Measurements from ENCODE around the gene TMEM59L. TPM values are rescaled to one million over a fixed set of nuclear protein-coding genes. Genes with fewer than 3 reads are reported as not detected.
"Not testable (repeated sequence)": the region's sequence is repeated elsewhere in the genome, so short reads cannot be mapped to it uniquely, and the experiment has no call there.

TMEM59L gene
- total RNA-seq, 1 experiment from 2014 or later = 0.05 TPM

- DNase-seq (ENCODE audit: low read depth) = peak; percentile 58
Measured at GRCh38 chr19:18594096-18594823, 18.4 kb upstream of the TMEM59L start.

DNA sequence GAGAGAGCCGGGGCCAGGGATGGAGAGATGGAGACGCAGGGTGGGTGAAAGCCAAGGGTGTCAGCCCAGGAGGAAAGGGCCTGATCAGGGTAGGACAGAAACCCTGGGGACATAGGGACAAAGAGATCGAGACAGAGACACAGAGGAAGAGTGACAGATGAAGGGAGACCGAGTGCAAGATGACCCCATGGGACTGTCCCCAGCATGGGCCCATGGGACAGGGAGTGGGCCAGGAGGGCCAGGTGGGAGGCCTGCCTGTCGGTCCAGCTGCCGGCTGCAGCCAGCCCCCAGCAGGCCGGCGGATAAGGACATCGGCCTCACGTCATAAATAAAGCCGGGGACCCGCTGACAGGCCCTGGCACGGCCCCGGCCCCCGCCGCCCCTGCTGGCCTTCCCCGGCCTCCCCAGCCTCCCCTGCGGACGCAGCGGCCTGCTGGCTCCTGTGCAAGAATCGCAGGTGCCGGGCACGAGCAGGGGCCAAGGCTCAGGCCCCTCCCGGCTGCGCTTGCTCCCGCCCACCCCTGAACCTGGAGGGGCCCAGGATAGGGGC is 17.8 kb upstream of the TMEM59L start:
- DNase-seq (ENCODE audit: low read depth) = no peak

DNA sequence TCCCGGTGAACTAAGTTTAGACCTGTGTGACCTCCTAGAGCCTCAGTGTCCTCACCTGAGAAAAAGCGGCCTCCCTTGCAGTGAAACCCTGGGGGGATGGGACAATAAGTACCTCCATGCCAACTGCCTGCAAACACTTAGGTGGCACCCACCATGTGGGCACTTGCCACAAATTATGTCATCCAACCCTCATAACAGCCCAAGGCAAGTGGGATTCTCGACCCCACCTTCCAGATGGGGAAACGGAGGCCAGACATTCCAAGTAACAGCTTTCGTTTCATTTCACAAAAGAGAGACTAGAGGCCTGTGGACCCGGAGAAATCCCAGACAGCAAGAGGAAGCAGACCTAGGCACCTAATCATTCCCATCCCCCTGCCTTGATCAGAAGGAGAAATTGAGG is 17.2 kb upstream of the TMEM59L start:
- no peak for DNase-seq (ENCODE audit: low read depth)

DNA sequence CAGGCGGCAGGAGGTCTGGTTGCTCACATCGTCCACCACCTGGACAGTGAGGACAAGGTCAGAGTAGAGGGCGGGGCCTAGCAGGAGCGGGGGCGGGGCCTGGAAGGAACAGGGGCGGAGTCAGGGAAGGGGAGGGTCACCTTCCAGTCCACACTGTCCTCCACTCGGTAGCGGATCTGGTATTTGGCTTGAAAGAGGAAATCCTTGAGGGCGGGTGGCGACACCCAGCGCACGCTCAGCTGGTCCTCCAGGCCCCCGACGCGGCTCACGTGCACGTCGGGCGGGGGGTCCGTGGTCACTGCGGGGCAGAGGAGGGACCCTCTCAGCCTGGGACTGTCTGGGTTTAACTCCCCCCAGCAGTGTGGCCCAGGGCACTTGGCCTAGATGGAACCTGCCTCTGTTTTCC is 15.9 kb upstream of the TMEM59L start:
- DNase-seq (ENCODE audit: low read depth) = no peak

DNA sequence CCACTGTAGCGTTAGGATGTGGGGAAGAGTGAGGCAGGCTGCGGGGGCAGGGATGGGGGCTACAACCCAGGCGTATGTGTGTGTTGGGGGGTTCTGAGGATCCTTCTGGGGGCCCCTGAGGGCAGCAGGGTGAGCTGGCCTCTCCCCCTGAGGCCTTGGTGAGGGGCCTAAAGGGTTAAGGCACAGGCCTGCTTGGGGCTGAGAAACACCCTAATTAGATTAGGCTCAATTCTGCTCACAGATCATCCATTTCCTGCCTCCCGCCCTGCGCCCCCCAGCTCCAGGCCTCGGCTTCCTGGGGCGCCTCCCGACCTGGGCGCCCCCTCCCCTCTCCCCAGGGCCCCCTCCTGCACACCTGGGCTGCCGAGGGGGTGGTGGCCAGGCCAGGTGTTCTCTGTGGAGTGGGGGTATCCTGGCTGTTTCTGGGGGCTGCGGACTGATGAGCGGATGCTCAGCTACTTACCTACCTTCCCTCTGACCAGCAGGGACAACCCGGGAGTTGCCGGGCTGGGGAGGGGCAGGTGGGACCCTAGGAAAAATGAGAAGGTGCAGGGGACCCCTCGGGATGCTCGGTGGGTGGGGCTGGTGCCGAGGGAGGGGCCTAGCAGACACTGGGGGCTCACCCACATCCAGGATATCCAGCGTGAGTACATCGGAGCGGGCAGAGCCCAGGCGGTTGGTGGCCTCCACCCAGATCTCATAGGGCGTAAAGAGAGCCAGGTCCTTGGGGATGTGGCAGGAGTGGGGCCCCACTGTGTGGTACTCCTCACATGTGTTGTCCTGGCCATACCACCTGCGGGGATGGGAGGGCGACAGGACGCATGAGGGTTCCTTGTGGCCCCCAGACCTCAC is 14.6 kb upstream of the TMEM59L start:
- DNase-seq (ENCODE audit: low read depth) = no peak

DNA sequence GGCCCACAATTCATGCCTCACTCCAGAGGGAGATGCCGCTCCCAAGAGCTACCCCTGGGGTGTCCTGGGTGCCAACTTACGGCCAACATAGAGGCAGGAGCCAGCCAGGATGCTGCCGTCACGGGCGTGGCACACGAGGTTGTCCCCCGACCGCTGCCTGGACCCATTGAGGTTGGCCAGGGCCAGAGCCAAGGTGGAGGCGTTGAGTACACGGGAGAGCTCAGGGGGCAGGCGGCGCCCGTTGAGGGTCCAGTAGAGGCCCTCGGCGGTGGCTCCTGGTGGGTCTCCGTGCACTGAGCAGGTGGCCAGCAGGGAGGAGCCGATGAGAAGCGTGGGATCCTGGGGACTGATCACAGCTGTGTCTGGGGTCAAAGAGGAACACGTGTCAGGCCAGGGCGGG is 13.2 kb upstream of the TMEM59L start:
- no peak for DNase-seq (ENCODE audit: low read depth)

GRCh38 chr19:18600692-18601397 is 11.8 kb upstream of the TMEM59L start:
- DNase-seq (ENCODE audit: low read depth) = not testable (repeated sequence)

- DNase-seq (ENCODE audit: low read depth) = no peak
Measured at GRCh38 chr19:18601875-18602274, 10.8 kb upstream of the TMEM59L start.

DNA sequence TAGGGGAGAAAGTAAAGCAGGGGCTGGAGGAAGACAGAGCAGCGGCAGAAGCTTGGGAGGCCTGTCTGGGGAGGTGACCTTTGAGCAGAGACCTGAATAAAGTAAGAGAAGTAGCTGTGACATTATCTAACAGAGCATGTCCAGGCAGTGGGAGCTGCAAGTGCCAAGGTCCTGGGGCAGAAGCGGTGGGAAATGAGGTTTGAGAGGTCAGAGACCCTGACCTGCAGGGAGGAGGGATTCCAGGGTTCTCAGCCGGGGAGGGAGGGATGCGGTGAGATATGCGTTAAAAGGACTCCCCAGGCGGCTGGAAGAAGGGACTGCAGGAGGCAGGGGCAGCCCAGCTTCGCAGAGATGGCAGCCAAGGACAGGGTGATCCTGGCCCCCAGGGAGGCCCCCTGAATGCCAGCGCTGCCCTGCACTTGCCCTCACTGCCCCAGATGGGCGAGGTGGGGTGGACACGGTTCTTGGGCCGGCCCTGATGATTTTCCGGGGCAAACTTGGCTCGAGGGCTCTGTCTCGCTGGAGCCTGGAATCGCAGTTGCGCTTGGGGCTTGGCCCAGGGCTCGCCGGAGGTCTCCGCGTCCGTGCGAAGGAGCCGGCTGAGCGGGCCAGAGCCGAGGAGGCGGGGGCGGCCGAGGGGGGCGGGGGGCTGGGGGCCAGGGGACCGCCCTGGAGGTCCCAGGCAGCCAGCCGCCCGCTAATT is 9.3 kb upstream of the TMEM59L start:
- DNase-seq (ENCODE audit: low read depth) = no peak

DNA sequence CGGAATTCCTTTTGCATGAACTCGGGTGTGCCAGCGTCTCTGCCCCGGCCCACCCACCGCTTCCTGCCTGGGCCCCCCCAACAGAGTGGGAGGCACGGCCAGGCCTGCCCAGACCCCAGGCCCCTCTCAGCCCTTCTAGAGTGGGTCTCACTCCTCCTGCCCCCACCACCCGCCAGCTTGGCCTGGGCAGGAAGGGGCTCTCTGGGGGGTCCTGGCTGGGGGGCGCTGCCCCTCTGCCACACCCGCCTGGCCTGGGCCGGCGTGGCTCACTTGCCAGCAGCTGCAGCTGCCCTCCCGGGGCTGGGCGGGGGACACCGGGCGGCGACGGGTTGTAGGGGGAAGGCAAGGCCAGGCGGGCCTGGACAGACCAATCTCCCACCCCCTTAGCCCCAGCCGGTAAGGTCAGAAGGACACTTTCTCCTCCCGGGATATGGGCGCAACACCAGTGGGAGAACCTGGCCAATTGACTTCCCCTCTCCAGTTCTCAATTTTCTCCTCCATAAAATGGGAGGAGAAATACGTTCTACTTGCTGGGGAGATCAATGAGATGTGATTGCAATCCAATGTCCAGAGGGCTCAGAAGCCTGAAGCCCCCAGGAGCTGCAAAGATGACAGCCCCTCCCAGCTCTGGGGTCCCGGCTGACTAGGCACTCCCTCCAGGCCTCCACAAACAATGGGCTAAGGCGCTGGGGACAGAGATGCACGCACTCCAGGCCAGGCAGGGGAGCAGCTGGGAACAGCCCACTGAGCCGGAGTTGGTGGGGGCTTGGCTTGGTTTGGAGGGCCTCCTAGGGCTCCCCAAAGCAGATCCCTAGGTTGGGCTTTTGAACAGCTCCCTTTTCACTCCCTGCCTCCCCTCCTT is 8.5 kb upstream of the TMEM59L start:
- DNase-seq (ENCODE audit: low read depth) = no peak

DNA sequence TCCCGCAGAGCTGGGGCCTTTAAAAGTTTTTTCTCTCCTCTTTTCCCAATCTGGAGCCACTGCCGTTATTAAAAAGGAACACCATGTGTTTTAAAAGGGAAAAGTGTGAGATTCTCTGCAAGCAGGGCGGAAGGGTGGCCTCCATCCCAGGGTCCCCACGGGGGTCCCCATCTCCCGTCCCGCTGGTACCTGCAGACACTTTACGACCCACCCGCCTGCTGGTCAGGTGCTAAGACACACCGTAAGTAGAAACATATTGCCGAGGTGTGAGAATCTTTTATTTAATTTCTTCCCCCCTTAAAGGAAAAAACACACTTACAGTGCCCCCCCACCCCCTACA is 7.9 kb upstream of the TMEM59L start:
- DNase-seq (ENCODE audit: low read depth) = no peak

DNA sequence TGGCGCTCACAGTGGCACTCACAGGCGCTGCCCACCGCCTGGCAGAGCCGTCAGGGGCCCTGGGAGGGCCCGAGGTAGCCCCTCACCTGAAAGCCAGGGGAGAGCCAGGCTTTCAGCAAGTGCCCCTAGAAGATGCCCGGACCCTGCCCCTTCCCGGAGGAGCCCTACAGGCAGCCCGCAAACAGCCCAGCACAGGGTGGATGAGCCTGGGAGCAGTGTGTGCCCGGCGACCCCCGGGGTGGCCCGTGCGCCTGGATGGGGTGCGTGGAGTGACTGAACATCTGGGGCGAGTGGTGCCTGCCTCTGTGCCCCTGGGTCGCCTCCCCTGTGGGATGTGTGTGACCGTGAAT is 7.5 kb upstream of the TMEM59L start:
- DNase-seq (ENCODE audit: low read depth) = no peak

DNA sequence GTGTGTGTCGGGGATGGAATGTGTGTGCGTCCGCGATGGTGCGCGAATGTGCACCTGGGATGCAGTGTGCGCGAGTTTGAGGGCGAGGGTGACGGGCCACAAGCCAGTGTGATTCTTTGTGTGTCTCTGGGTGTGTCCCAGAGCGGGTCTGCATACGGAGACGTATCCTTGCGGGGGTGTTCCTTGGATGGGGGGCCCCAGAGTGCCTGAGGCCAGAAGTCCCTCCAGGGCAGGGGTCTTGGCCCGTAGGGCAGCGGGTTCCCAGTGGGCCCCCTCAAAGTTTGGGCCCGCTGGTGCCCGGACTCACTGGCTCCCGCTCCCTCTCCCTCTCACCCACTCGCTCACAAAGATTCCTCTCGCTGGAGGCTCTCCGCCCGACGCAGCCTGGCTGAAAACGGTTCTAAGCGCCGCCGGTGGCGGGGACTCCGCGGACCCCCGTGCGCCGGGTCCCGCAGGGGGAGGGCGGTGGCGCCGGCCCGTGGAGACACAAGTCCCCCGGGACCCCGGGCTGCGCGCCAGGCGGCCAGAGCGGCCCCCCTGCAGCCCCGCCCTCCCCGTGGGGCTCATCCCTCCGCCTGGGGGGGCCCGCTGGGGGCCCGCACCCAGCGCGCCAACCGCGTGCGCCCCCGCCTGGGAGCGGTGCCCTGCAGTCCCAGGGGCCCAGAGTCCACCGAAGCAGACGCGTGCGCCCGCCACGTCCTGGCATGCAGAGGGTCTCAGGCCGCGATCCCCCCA is 7.0 kb upstream of the TMEM59L start:
- no peak for DNase-seq (ENCODE audit: low read depth)

DNA sequence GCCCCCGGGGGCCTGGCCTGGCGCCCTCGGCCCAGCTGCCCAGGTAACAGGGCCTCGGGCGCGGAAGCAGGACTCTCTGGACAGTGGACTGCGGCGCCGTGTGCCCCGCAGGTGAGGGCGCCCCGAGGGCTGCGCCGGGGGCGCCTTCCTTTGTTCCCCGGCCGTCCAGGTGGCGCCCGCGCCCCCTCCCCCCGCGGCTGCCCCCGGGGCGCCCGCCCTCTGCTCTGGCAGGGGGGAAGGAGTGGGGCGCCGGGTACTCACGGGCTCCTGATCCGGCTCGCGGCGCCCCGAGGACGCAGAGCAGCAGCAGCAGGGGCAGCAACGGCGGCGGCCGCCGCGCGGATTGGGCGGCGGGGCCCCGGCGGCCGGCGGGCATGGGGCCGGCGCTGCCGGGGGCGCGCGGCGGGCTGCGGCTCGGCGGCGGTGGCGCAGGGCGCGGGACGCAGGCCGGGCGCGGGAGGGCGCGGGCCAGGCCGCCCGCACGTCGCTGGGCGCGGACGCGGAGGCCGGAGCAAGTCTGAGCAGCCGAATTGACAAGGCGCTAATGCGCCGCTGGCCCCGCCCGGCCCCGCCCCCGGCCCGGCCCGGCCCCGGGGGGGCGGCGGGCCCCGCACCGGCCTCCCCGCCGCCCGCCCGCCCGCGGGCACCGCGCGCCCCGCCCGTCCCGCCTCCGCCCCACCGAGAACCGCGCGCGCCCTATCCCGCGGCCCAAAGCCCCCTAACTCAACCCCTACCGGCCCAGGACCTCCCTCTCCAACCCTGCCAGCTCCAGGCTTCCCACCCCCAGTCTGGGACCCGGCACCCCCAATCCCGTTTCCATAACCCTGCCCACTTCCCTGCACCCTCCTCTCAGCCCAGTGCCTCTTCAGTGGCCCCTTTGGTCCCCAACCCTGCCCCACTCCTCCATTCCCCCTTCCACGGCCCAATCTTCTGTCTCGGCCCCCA is 6.1 kb upstream of the TMEM59L start, which contains the start of gene CRLF1:
TSS of gene CRLF1 (minus strand) at position 519 of the 945 bp plus-strand sequence. CDS start at position 376, 143 bp downstream.
- no peak for DNase-seq (ENCODE audit: low read depth)

DNA sequence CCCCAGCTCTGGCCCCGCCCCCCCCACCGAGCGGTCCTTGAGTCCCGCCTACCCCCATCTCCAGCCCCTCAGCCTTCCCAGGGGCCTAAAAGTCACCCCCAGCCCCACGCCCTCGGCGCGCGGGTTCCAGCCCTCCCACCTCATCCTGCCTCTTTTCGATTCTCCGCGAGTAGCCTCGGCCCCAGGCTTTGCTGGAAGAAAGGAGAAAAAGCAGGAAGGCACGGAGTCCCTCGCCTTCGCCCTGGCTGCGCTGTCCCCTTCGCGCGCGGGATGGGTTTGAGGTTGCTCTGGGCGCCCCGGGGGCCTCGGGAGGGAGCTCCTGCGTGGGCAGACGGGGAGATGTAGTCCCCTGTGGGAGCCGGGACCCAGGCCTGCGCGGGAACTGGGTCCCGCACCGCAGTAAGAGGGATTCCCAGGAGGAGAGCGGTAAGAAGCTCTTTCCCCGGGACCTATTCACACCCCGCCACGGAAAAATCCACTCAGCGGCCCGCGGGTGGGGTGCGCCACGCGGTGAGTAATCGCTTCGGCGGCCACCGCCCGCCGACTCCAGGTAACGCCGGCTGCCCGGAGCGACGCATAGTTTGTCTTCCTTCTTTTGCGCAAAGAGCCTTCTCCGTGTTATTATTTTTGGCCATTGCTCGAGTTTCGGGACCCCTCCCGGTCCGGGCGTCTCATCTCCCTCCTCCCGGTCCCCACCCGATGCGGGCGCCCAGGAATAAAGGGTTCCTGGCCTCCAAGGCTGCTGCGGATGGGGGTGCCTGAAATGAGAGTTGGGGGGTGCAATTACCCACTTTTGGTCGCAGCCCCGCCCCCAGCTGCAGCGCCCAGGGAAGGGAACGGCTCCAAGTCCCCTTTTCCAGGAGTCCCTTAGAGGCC is 5.2 kb upstream of the TMEM59L start:
- no peak for DNase-seq (ENCODE audit: low read depth)

DNA sequence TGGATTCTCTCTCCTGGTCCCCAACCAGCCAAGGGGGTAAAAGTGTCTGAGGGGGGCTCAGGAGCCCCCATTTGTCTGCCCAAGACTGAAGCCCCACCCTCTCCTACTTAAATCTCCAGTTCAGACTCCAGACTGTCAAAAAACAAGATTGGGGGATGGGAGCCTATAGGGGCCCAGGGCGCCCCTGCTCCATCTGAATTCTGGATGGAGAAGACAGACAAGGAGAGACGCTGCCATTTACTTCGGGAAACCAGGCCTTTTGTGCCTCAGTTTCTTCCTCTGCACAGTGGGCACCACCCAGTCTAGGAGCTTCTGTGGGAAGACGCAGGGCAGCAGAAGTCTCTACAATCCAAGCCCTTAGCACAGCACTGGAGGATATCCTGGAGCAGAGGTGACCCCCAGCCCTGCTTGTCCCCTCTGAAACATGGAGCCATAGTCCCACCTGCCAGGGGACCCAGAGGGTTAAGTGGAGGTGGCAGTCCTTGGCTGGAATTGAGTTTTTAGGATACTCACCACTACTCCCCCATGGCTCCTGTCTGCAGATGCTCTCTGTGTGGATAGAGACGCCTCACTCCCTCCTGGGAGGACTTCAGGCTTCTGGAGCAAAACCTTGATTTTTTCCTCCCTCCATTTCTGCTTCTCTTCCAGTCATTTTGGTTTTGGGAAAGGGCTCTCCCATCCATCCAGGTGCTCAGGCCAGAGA is 4.4 kb upstream of the TMEM59L start:
- DNase-seq (ENCODE audit: low read depth) = no peak

All from M059J (cell line).